ENCODE results near the gene REN.

REN gene

GRCh38 chr1:204198348-204199340, 32.5 kb upstream of the REN start:
- Histone ChIP-seq H3K4me1 (ENCODE audit: insufficient read depth, low read length, severe bottlenecking) (no peaks in the 10 kb centered on the region), H3K4me2 (ENCODE audit: low read length) (no peak overlapping the region)

GRCh38 chr1:204197068-204197467, 30.9 kb upstream of the REN start:
- H3F3A ChIP-seq (ENCODE audit: insufficient read depth, low read length) = no peaks in the 10 kb centered on the region
- no peaks in the 10 kb centered on the region for H3K79me2 ChIP-seq (ENCODE audit: insufficient read depth, low read length)
- no peaks in the 10 kb centered on the region for H3K4me1 ChIP-seq (ENCODE audit: insufficient read depth, low read length, severe bottlenecking)
- H2AFZ ChIP-seq (ENCODE audit: low read length) = no peak overlapping the region
- no peaks in the 10 kb centered on the region for H3K9me2 ChIP-seq (ENCODE audit: low read depth, low read length)
- TF ChIP-seq EZH2 (IDR thresholded peaks at IDR 0.05; ENCODE audit: borderline replicate concordance, low read length) = no peak
- TF ChIP-seq, protein P1, sequence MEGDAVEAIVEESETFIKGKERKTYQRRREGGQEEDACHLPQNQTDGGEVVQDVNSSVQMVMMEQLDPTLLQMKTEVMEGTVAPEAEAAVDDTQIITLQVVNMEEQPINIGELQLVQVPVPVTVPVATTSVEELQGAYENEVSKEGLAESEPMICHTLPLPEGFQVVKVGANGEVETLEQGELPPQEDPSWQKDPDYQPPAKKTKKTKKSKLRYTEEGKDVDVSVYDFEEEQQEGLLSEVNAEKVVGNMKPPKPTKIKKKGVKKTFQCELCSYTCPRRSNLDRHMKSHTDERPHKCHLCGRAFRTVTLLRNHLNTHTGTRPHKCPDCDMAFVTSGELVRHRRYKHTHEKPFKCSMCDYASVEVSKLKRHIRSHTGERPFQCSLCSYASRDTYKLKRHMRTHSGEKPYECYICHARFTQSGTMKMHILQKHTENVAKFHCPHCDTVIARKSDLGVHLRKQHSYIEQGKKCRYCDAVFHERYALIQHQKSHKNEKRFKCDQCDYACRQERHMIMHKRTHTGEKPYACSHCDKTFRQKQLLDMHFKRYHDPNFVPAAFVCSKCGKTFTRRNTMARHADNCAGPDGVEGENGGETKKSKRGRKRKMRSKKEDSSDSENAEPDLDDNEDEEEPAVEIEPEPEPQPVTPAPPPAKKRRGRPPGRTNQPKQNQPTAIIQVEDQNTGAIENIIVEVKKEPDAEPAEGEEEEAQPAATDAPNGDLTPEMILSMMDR (IDR thresholded peaks at IDR 0.05; ENCODE audit: low read length) = no peak
- H4K20me1 ChIP-seq (ENCODE audit: insufficient read depth, low read length) = no peaks in the 10 kb centered on the region
- H3K9ac ChIP-seq (ENCODE audit: low read length) = no peak overlapping the region
- H3K9me3 ChIP-seq (ENCODE audit: low read length) = no peaks in the 10 kb centered on the region
- H3K4me3 ChIP-seq (ENCODE audit: low read depth, low read length, poor library complexity, severe bottlenecking) = no peak overlapping the region
- H3K36me3 ChIP-seq (ENCODE audit: insufficient read depth, low read length) = no peaks in the 10 kb centered on the region
- no peaks in the 10 kb centered on the region; the same call in 1 of the 2 replicates for H3K27me3 ChIP-seq (ENCODE audit: insufficient read depth, low read length)
- H3K4me2 ChIP-seq (ENCODE audit: low read length) = no peak overlapping the region
- H3K27ac ChIP-seq (ENCODE audit: low read depth, low read length, poor library complexity, severe bottlenecking) = no peak overlapping the region

More at GRCh38 chr1:204198348-204199340, 32.5 kb upstream of the REN start:
- Histone ChIP-seq H3F3A (ENCODE audit: insufficient read depth, low read length) (no peaks in the 10 kb centered on the region), H3K9me3 (ENCODE audit: low read length) (no peaks in the 10 kb centered on the region), H3K27me3 (ENCODE audit: insufficient read depth, low read length) (no peaks in the 10 kb centered on the region; the same call in 1 of the 2 replicates), H3K4me3 (ENCODE audit: low read depth, low read length, poor library complexity, severe bottlenecking) (no peak overlapping the region), H3K27ac (ENCODE audit: low read depth, low read length, poor library complexity, severe bottlenecking) (no peak overlapping the region), H3K9ac (ENCODE audit: low read length) (no peak overlapping the region), H3K36me3 (ENCODE audit: insufficient read depth, low read length) (no peaks in the 10 kb centered on the region), H2AFZ (ENCODE audit: low read length) (no peak overlapping the region), H3K79me2 (ENCODE audit: insufficient read depth, low read length) (no peaks in the 10 kb centered on the region), H3K9me2 (ENCODE audit: low read depth, low read length) (no peaks in the 10 kb centered on the region), H4K20me1 (ENCODE audit: insufficient read depth, low read length) (no peaks in the 10 kb centered on the region)
- no peak for TF ChIP-seq EZH2 (IDR thresholded peaks at IDR 0.05; ENCODE audit: borderline replicate concordance, low read length)
- TF ChIP-seq, protein P1 (IDR thresholded peaks at IDR 0.05; ENCODE audit: low read length) = no peak

- H3K9me3 ChIP-seq (ENCODE audit: low read length) = no peaks in the 10 kb centered on the region
- H3K36me3 ChIP-seq (ENCODE audit: insufficient read depth, low read length) = no peaks in the 10 kb centered on the region
- no peak within 1 kb of the TSS for H3K4me2 ChIP-seq (ENCODE audit: low read length)
- H3K27me3 ChIP-seq (ENCODE audit: insufficient read depth, low read length) = no peaks in the 10 kb centered on the region
- H3K79me2 ChIP-seq (ENCODE audit: insufficient read depth, low read length) = no peaks in the 10 kb centered on the region
- H3K9ac ChIP-seq (ENCODE audit: low read length) = no peak within 1 kb of the TSS
- H4K20me1 ChIP-seq (ENCODE audit: insufficient read depth, low read length) = no peaks in the 10 kb centered on the region
- no peak for TF ChIP-seq EZH2 (IDR thresholded peaks at IDR 0.05; ENCODE audit: borderline replicate concordance, low read length)
- TF ChIP-seq, protein P1 (IDR thresholded peaks at IDR 0.05; ENCODE audit: low read length) = no peak
- no peak within 1 kb of the TSS for H2AFZ ChIP-seq (ENCODE audit: low read length)
- no peaks in the 10 kb centered on the region for H3K9me2 ChIP-seq (ENCODE audit: low read depth, low read length)
- H3K4me3 ChIP-seq (ENCODE audit: low read depth, low read length, poor library complexity, severe bottlenecking) = no peak within 1 kb of the TSS
- no peaks in the 10 kb centered on the region for H3K4me1 ChIP-seq (ENCODE audit: insufficient read depth, low read length, severe bottlenecking)
- H3K27ac ChIP-seq (ENCODE audit: low read depth, low read length, poor library complexity, severe bottlenecking) = no peak within 1 kb of the TSS
- no peaks in the 10 kb centered on the region for H3F3A ChIP-seq (ENCODE audit: insufficient read depth, low read length)
Observed at GRCh38 chr1:204196068-204196795, 30.1 kb upstream of the REN start, which contains the start of gene KISS1. Gene KISS1 (minus strand): TSS chr1:204196491. CDS start chr1:204192876, 3,615 bp downstream.
